HEK293T (cell line): ENCODE results near the gene PRDM16.

Experiments
- ARNT ChIP-seq: fragments of 450-650 bp; IDR thresholded peaks from 2 replicates; pipeline ENCODE4 v1.6.1; 2017; ENCODE audit warnings: mild to moderate bottlenecking
- BHLHE40 ChIP-seq: fragments of 450-650 bp; IDR thresholded peaks from 2 replicates; pipeline ENCODE4 v1.6.1; 2016; ENCODE audit warnings: mild to moderate bottlenecking, moderate library complexity, borderline replicate concordance
- CTBP1 ChIP-seq: fragments of 450-650 bp; IDR thresholded peaks from 2 replicates; pipeline ENCODE4 v1.6.1; 2016; ENCODE audit warnings: borderline replicate concordance
- ELF4 ChIP-seq: fragments of 450-650 bp; IDR thresholded peaks from 2 replicates; pipeline ENCODE4 v1.6.1; 2017; ENCODE audit warnings: antibody characterized with exemption
- FOXA1 ChIP-seq: fragments of 450-650 bp; IDR thresholded peaks from 2 replicates; pipeline ENCODE4 v1.6.1; 2016; ENCODE audit warnings: mild to moderate bottlenecking
- FOXK2 ChIP-seq: fragments of 450-650 bp; IDR thresholded peaks from 2 replicates; pipeline ENCODE4 v1.6.1; 2016; ENCODE audit warnings: mild to moderate bottlenecking
- FOXM1 ChIP-seq: fragments of 450-650 bp; IDR thresholded peaks from 2 replicates; pipeline ENCODE4 v1.6.1; 2017; ENCODE audit warnings: mild to moderate bottlenecking, borderline replicate concordance
- HDGF ChIP-seq: fragments of 450-650 bp; IDR thresholded peaks from 2 replicates; pipeline ENCODE4 v1.6.1; 2017; ENCODE audit warnings: antibody characterized with exemption, borderline replicate concordance
- NFRKB ChIP-seq: fragments of 450-650 bp; IDR thresholded peaks from 2 replicates; pipeline ENCODE4 v1.6.1; 2016; ENCODE audit warnings: mild to moderate bottlenecking, moderate library complexity
- SP1 ChIP-seq: fragments of 450-650 bp; IDR thresholded peaks from 2 replicates; pipeline ENCODE4 v1.6.1; 2017
- SUZ12 ChIP-seq: fragments of 450-650 bp; IDR thresholded peaks from 2 replicates; pipeline ENCODE4 v1.6.1; 2016; ENCODE audit warnings: mild to moderate bottlenecking
- TARDBP ChIP-seq: fragments of 450-650 bp; IDR thresholded peaks from 2 replicates; pipeline ENCODE4 v1.6.1; 2016
- ZNF384 ChIP-seq: fragments of 450-650 bp; IDR thresholded peaks from 2 replicates; pipeline ENCODE4 v1.6.1; 2016
- TF ChIP-seq, protein P1 (sequence below): fragments of 450-650 bp; IDR thresholded peaks from 2 replicates; pipeline ENCODE4 v1.6.1; 2016

DNA sequence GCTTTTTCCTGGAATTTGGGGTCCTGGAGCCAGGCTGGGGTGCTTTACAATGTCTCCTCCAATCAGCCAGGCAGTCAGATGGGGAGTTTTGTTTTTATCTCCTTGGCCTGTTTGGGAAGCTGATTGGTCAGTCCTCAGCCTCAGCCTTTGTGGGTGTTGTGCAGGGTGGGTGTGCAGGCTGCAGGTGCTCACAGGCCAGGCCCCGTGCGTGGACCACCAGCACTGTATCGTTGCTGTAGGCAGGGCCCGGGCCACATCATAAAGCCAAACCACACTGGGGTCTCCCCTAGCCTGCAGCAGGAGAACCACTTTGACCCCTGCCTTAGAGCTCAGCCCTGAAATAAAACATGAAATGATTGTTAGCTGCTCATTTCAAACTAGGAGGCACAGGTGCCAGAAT is 8.6 kb downstream of the PRDM16 start:
- no peak for TF ChIP-seq ELF4
- no peak for TF ChIP-seq ZNF384
- TF ChIP-seq FOXM1, result no peak
- no peak for TF ChIP-seq ARNT
- no peak for TF ChIP-seq BHLHE40
- TF ChIP-seq SP1, result no peak
- no peak for TF ChIP-seq HDGF
- no peak for TF ChIP-seq FOXK2
- no peak for TF ChIP-seq NFRKB
- TF ChIP-seq CTBP1, result no peak
- no peak for TF ChIP-seq FOXA1
- no peak for TF ChIP-seq SUZ12
- TF ChIP-seq TARDBP, result no peak
- TF ChIP-seq, protein P1, sequence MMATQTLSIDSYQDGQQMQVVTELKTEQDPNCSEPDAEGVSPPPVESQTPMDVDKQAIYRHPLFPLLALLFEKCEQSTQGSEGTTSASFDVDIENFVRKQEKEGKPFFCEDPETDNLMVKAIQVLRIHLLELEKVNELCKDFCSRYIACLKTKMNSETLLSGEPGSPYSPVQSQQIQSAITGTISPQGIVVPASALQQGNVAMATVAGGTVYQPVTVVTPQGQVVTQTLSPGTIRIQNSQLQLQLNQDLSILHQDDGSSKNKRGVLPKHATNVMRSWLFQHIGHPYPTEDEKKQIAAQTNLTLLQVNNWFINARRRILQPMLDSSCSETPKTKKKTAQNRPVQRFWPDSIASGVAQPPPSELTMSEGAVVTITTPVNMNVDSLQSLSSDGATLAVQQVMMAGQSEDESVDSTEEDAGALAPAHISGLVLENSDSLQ, result no peak
